ENCODE data around the gene CPNE6.
A peak's percentile ranks its signal among the peaks of the same experiment; 100 is the strongest.

Gene CPNE6

DNA sequence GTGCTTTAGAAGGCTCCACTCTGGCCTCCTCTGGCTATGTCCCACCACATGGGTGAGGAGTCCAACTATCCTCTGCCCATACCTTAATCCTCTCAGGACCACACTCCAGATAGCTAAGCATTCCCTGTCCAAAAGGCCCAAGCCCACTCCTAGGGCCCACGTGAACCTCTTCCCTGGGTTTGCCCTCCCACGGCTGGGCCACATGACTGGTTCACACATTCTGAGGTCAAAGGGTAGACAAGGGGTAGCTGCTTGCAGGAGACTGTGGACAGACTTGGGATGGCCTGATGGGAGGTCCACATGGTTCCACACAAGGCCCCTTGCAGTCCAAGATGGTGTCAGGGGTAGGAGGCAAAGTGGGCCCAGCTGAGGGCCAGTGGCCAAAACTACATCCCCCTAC, 16.7 kb downstream of the CPNE6 start:
- no peak overlapping the region for H3K4me3 ChIP-seq (ENCODE audit: low read depth, low read length)
- in situ Hi-C loops (cut with HindIII; ENCODE audit: low sequenced_read_pairs) = no loop called here
- no peak for TF ChIP-seq CTCF (IDR thresholded peaks at IDR 0.05; ENCODE audit: low read depth, low read length, missing control alignments)
- DNase-seq (ENCODE audit: low read depth) = no peak

DNA sequence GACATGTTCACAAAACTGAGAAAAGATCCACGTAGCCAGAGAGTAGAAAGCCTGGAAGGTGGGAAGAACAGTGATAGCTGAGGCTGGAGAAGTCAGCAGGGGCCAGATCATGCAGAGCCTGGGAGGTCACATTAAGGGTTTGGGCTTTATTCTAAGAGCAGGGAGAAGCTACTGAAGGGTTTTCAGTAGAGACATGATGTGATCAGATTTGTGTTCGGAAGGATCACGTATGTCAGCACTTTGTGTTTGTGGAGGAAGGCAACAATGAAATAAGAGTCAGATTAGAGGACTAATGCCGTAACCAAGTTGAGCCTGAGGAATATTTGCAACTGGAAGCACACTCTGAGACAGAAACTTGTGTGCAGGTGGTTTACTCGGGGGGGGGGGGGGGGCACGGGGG, 18.5 kb downstream of the CPNE6 start:
- in situ Hi-C loops (cut with HindIII; ENCODE audit: low sequenced_read_pairs) = no loop called here
- TF ChIP-seq CTCF (IDR thresholded peaks at IDR 0.05; ENCODE audit: low read depth, low read length, missing control alignments) = no peak
- H3K4me3 ChIP-seq (ENCODE audit: low read depth, low read length) = no peak overlapping the region
- no peak for DNase-seq (ENCODE audit: low read depth)

- no peak for DNase-seq (ENCODE audit: low read depth)
- TF ChIP-seq CTCF (IDR thresholded peaks at IDR 0.05; ENCODE audit: low read depth, low read length, missing control alignments) = no peak
- in situ Hi-C loops (cut with HindIII; ENCODE audit: low sequenced_read_pairs) = no loop called here
- no peak overlapping the region for H3K4me3 ChIP-seq (ENCODE audit: low read depth, low read length)
These were observed 20.7 kb downstream of the CPNE6 start for GRCh38 chr14:24092110-24092504.

GRCh38 chr14:24092505-24093206, 21.3 kb downstream of the CPNE6 start:
- DNase-seq (ENCODE audit: low read depth) = no peak
- TF ChIP-seq CTCF (IDR thresholded peaks at IDR 0.05; ENCODE audit: low read depth, low read length, missing control alignments) = no peak
- no peak overlapping the region for H3K4me3 ChIP-seq (ENCODE audit: low read depth, low read length)
- in situ Hi-C loops (cut with HindIII; ENCODE audit: low sequenced_read_pairs) = no loop called here

DNA sequence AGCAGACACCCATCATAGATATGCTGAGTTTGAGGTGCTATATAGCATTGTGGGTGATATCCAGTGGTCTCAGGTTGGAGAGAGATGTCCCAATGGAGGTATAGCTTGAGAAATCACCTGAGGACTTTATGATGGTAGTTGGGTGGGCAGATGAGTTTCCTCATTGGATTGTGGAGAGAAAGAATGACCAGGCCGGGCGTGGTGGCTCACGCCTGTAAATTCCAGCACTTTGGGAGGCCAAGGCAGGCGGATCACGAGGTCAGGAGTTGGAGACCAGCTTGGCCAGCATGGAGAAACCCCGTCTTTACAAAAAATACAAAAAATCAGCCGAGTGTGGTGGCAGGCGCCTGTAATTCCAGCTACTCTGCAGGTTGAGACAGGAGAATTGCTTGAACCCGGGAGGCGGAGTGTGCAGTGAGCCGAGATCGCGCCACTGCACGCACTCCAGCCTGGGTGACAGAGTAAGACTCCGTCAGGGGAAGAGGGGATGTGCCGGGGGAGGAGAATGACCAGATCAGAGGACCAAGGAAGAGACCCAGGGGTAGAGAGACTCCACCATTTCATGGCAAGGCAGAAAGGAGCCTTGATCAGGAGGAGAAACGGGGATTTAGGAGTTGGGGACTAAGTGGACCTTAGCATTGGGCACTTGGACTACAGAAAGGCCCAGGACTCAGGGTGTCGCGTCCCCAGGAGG, 22.0 kb downstream of the CPNE6 start:
- no peak for DNase-seq (ENCODE audit: low read depth)
- peak overlapping the region; percentile 73 for H3K4me3 ChIP-seq (ENCODE audit: low read depth, low read length)
- TF ChIP-seq CTCF (IDR thresholded peaks at IDR 0.05; ENCODE audit: low read depth, low read length, missing control alignments) = no peak
- in situ Hi-C loops (cut with HindIII; ENCODE audit: low sequenced_read_pairs) = no loop called here

- TF ChIP-seq CTCF (IDR thresholded peaks at IDR 0.05; ENCODE audit: low read depth, low read length, missing control alignments) = peak; percentile 16
- H3K4me3 ChIP-seq (ENCODE audit: low read depth, low read length) = peak within 1 kb of the TSS; percentile 73
- in situ Hi-C loops (cut with HindIII; ENCODE audit: low sequenced_read_pairs) = no loop called here
- peak; percentile 31 for DNase-seq (ENCODE audit: low read depth)
These were observed 22.8 kb downstream of the CPNE6 start, which contains the start of gene PCK2 for GRCh38 chr14:24093901-24094840. Gene PCK2, plus strand, starts transcription at chr14:24094311. Its CDS starts 95 bp downstream, at chr14:24094406.

Measured in astrocyte of the cerebellum (primary cell).